HL-60 (cell line): ENCODE results near the gene MXD3.

Experiments
- DNase-seq, 2 experiments: peaks; one replicate each; pipeline ENCODE4 v3.0.0-alpha.2; 2010 to 2020; ENCODE audit warnings: low read depth in 1 of 2, low spot score in 1 of 2
- H3K27ac ChIP-seq: fragments of 250-450 bp; sonication (Bioruptor Pico); replicated peaks from 2 replicates; pipeline ENCODE4 v1.5.1; 2020; ENCODE audit warnings: mild to moderate bottlenecking, moderate library complexity
- H3K27me3 ChIP-seq: fragments of 250-450 bp; sonication (Bioruptor Pico); 2 replicates; pipeline ENCODE4 v1.5.1; 2021; ENCODE audit warnings: mild to moderate bottlenecking, moderate library complexity; ENCODE audit not compliant: insufficient read depth, poor library complexity, severe bottlenecking
- H3K4me3 ChIP-seq: replicated peaks from 2 replicates; pipeline ENCODE4 v1.5.1; 2011; ENCODE audit warnings: mild to moderate bottlenecking, control low read depth, low read length; ENCODE audit not compliant: insufficient read depth
- GABPA ChIP-seq: IDR thresholded peaks from 2 replicates; pipeline ENCODE4 v1.6.1; 2012; ENCODE audit warnings: low read depth
- POLR2AphosphoS5 ChIP-seq: IDR thresholded peaks from 2 replicates; pipeline ENCODE4 v1.6.1; 2012; ENCODE audit warnings: low read depth
- REST ChIP-seq: IDR thresholded peaks from 2 replicates; pipeline ENCODE4 v1.6.1; 2012; ENCODE audit warnings: low read depth; ENCODE audit not compliant: insufficient replicate concordance
- SPI1 ChIP-seq: IDR thresholded peaks from 2 replicates; pipeline ENCODE4 v1.6.1; 2012; ENCODE audit warnings: low read depth, mild to moderate bottlenecking, borderline replicate concordance
- TF ChIP-seq, protein P1 (sequence below): IDR thresholded peaks from one replicate; pipeline ENCODE4 v1.5.1; 2011; ENCODE audit warnings: low read length, control low read depth, inconsistent platforms; ENCODE audit not compliant: insufficient read depth

The MXD3 gene

DNA sequence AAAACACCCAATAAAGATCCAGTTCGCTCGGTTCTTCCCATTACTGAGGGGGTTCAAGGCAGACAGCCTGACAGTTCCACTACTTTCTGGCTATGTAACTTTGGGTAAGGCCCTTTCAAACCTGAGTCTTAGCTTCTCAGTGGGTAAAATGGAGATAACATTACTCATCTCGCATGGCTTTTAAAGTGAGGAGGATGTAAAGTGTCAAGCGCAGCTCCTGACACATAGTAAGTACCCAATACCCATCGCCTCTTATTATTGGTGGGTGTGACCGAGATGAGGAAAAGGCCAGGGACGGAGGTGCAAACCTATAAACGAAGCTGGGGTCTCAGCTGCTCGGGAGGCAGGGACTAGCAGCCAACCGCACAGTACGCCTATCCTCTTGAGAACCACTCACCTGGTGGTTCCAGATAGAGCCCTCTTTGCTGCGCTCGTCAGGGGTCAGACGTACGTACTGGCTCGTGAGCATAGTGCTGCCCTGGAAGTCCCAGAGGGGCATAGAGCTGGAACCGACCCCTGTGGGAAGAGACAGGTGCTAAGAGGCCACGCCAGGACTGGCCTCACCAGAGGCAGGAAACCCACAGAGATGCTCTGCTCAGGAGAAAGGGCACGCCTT, 39.2 kb upstream of the MXD3 start:
- no peak for DNase-seq
- H3K27me3 ChIP-seq: no peaks in the 10 kb centered on the region
- TF ChIP-seq SPI1 (no peak), GABPA (no peak), POLR2AphosphoS5 (no peak), REST (no peak)
- TF ChIP-seq, protein P1, sequence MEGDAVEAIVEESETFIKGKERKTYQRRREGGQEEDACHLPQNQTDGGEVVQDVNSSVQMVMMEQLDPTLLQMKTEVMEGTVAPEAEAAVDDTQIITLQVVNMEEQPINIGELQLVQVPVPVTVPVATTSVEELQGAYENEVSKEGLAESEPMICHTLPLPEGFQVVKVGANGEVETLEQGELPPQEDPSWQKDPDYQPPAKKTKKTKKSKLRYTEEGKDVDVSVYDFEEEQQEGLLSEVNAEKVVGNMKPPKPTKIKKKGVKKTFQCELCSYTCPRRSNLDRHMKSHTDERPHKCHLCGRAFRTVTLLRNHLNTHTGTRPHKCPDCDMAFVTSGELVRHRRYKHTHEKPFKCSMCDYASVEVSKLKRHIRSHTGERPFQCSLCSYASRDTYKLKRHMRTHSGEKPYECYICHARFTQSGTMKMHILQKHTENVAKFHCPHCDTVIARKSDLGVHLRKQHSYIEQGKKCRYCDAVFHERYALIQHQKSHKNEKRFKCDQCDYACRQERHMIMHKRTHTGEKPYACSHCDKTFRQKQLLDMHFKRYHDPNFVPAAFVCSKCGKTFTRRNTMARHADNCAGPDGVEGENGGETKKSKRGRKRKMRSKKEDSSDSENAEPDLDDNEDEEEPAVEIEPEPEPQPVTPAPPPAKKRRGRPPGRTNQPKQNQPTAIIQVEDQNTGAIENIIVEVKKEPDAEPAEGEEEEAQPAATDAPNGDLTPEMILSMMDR: no peak
- peak overlapping the region; percentile 90 for H3K4me3 ChIP-seq
- H3K27ac ChIP-seq: peak overlapping the region; percentile 99

- Histone ChIP-seq H3K27ac (no peak overlapping the region), H3K4me3 (peak overlapping the region; percentile 90), H3K27me3 (no peaks in the 10 kb centered on the region)
- TF ChIP-seq POLR2AphosphoS5 (no peak), GABPA (no peak), REST (no peak), SPI1 (no peak)
- TF ChIP-seq, protein P1: no peak
- no peak for DNase-seq
These were observed 38.1 kb upstream of the MXD3 start for GRCh38 chr5:177349762-177350161.

- Histone ChIP-seq H3K4me3 (no peak overlapping the region), H3K27ac (no peak overlapping the region), H3K27me3 (no peaks in the 10 kb centered on the region)
- TF ChIP-seq GABPA (no peak), SPI1 (no peak), REST (no peak), POLR2AphosphoS5 (no peak)
- TF ChIP-seq, protein P1: no peak
- no peak for DNase-seq
These were observed 37.6 kb upstream of the MXD3 start for GRCh38 chr5:177349362-177349647.
